GM18873 (cell line): ENCODE data around the gene ARRB1.
"Not testable (repeated sequence)": the region's sequence is repeated elsewhere in the genome, so short reads cannot be mapped to it uniquely, and the experiment has no call there.

Experiments
- ATAC-seq: cut with Tn5 transposase; IDR thresholded peaks from one replicate; pipeline ENCODE4 v1.9.1; 2021; ENCODE audit warnings: mild to moderate bottlenecking, moderate library complexity, moderate number of reproducible peaks; ENCODE audit not compliant: unreplicated experiment, low FRiP score

Gene ARRB1

GRCh38 chr11:75277991-75278790 lies 73.3 kb downstream of the ARRB1 start:
- ATAC-seq: no peak

- no peak for ATAC-seq
These were observed 74.2 kb downstream of the ARRB1 start for GRCh38 chr11:75277211-75277805.

GRCh38 chr11:75276686-75277085 lies 74.8 kb downstream of the ARRB1 start:
- no peak for ATAC-seq

- ATAC-seq: no peak
These were observed 75.3 kb downstream of the ARRB1 start for GRCh38 chr11:75276186-75276585.

GRCh38 chr11:75275581-75275980 lies 75.9 kb downstream of the ARRB1 start:
- no peak for ATAC-seq

GRCh38 chr11:75274716-75275115 lies 76.7 kb downstream of the ARRB1 start:
- not testable (repeated sequence) for ATAC-seq

- no peak for ATAC-seq
These were observed 77.8 kb downstream of the ARRB1 start for GRCh38 chr11:75273411-75274391.

GRCh38 chr11:75272821-75273301 lies 78.6 kb downstream of the ARRB1 start:
- ATAC-seq: no peak

- no peak for ATAC-seq
These were observed 79.1 kb downstream of the ARRB1 start for GRCh38 chr11:75272391-75272790.

GRCh38 chr11:75271730-75272129 lies 79.7 kb downstream of the ARRB1 start:
- ATAC-seq: no peak

GRCh38 chr11:75270896-75271418 lies 80.5 kb downstream of the ARRB1 start:
- ATAC-seq: no peak

GRCh38 chr11:75269896-75270295 lies 81.6 kb downstream of the ARRB1 start:
- ATAC-seq: no peak

- no peak for ATAC-seq
These were observed 82.1 kb downstream of the ARRB1 start for GRCh38 chr11:75269367-75269660.

- no peak for ATAC-seq
These were observed 82.7 kb downstream of the ARRB1 start for GRCh38 chr11:75268626-75269366.

GRCh38 chr11:75267171-75267970 lies 84.1 kb downstream of the ARRB1 start:
- no peak for ATAC-seq

GRCh38 chr11:75265851-75266531 lies 85.5 kb downstream of the ARRB1 start:
- no peak for ATAC-seq

- no peak for ATAC-seq
These were observed 86.5 kb downstream of the ARRB1 start for GRCh38 chr11:75264971-75265370.

GRCh38 chr11:75264356-75264755 lies 87.1 kb downstream of the ARRB1 start:
- ATAC-seq: no peak

- ATAC-seq: no peak
These were observed 87.5 kb downstream of the ARRB1 start for GRCh38 chr11:75263944-75264349.
